Activated T-cell treated with anti-CD3 and anti-CD28 coated beads, Interleukin-2, amount 50 U/mL, for 4 hours (primary cell): Measurements from ENCODE around the gene ADAM15. TPM values are rescaled to one million over a fixed set of nuclear protein-coding genes. Genes with fewer than 3 reads are reported as not detected.

Experiments
- ATAC-seq, 2 donors: fragments of 200-7000 bp; cut with Tn5 transposase; one replicate each; pipeline ENCODE4 v1.10.0; 2021
- DNase-seq: peaks from one replicate; pipeline ENCODE4 v3.0.0-alpha.2; 2020
- H3K27me3 Mint-ChIP-seq: one replicate; pipeline ENCODE4 v1.8.0; 2021; ENCODE audit warnings: low read depth, mixed read lengths
- H3K36me3 Mint-ChIP-seq: one replicate; pipeline ENCODE4 v1.8.0; 2022; ENCODE audit warnings: mixed read lengths; ENCODE audit not compliant: insufficient read depth
- H3K4me1 Mint-ChIP-seq: one replicate; pipeline ENCODE4 v1.8.0; 2021; ENCODE audit warnings: low read depth, mixed read lengths
- H3K4me3 Mint-ChIP-seq: one replicate; pipeline ENCODE4 v1.8.0; 2021; ENCODE audit warnings: mild to moderate bottlenecking, moderate library complexity, mixed read lengths
- H3K9me3 Mint-ChIP-seq: one replicate; pipeline ENCODE4 v1.8.0; 2021; ENCODE audit warnings: mixed read lengths
- total RNA-seq, 3 donors: library from RNA; stranded (reverse); gene quantifications; one replicate each; pipeline ENCODE4 v1.2.1, GENCODE V29; 2021

Gene ADAM15
- total RNA-seq, 3 donors from 2014 or later = 46.3 to 63.4 (median 48.8) TPM

- Mint-ChIP-seq H3K4me1 (no peaks in the 10 kb centered on the region), H3K4me3 (no peak overlapping the region), H3K36me3 (no peaks in the 10 kb centered on the region), H3K27me3 (peaks cover 4% of the 10 kb centered on the region), H3K9me3 (no peaks in the 10 kb centered on the region)
- ATAC-seq = no peak
- DNase-seq = no peak
Observed at GRCh38 chr1:155034318-155035208, 16.6 kb upstream of the ADAM15 start.

- no peaks in the 10 kb centered on the region for H3K36me3 Mint-ChIP-seq
- H3K27me3 Mint-ChIP-seq = peaks cover 3% of the 10 kb centered on the region
- no peaks in the 10 kb centered on the region for H3K9me3 Mint-ChIP-seq
- H3K4me1 Mint-ChIP-seq = no peaks in the 10 kb centered on the region
- H3K4me3 Mint-ChIP-seq = no peak overlapping the region
- DNase-seq (no peak), ATAC-seq (no peak)
Observed at GRCh38 chr1:155035936-155036335, 15.2 kb upstream of the ADAM15 start.

GRCh38 chr1:155037043-155037442 lies 14.1 kb upstream of the ADAM15 start:
- ATAC-seq = no peak
- Mint-ChIP-seq H3K4me3 (no peak overlapping the region), H3K36me3 (no peaks in the 10 kb centered on the region), H3K9me3 (no peaks in the 10 kb centered on the region), H3K4me1 (no peaks in the 10 kb centered on the region), H3K27me3 (peaks cover 3% of the 10 kb centered on the region)
- DNase-seq = no peak

- DNase-seq = no peak
- ATAC-seq = no peak
- Mint-ChIP-seq H3K4me1 (no peaks in the 10 kb centered on the region), H3K36me3 (no peaks in the 10 kb centered on the region), H3K27me3 (peaks cover 3% of the 10 kb centered on the region), H3K4me3 (no peak overlapping the region), H3K9me3 (no peaks in the 10 kb centered on the region)
Observed at GRCh38 chr1:155037851-155038441, 13.2 kb upstream of the ADAM15 start.

- Mint-ChIP-seq H3K4me1 (no peaks in the 10 kb centered on the region), H3K27me3 (peaks cover 4% of the 10 kb centered on the region), H3K9me3 (no peaks in the 10 kb centered on the region), H3K36me3 (no peaks in the 10 kb centered on the region), H3K4me3 (no peak overlapping the region)
- DNase-seq (no peak), ATAC-seq (no peak)
Observed at GRCh38 chr1:155038602-155039307, 12.4 kb upstream of the ADAM15 start.

- Mint-ChIP-seq H3K36me3 (no peaks in the 10 kb centered on the region), H3K4me3 (no peak overlapping the region), H3K9me3 (no peaks in the 10 kb centered on the region), H3K4me1 (no peaks in the 10 kb centered on the region), H3K27me3 (peaks cover 6% of the 10 kb centered on the region)
- no peak for DNase-seq
- ATAC-seq = no peak
Observed at GRCh38 chr1:155039308-155039669, 11.8 kb upstream of the ADAM15 start.

GRCh38 chr1:155040358-155041093 lies 10.6 kb upstream of the ADAM15 start:
- H3K36me3 Mint-ChIP-seq = no peaks in the 10 kb centered on the region
- no peak for ATAC-seq
- no peak overlapping the region for H3K4me3 Mint-ChIP-seq
- peaks cover 6% of the 10 kb centered on the region for H3K4me1 Mint-ChIP-seq
- H3K27me3 Mint-ChIP-seq = peaks cover 6% of the 10 kb centered on the region
- no peak for DNase-seq
- no peaks in the 10 kb centered on the region for H3K9me3 Mint-ChIP-seq

GRCh38 chr1:155042789-155043188 lies 8.3 kb upstream of the ADAM15 start:
- no peak for DNase-seq
- Mint-ChIP-seq H3K4me3 (no peak overlapping the region), H3K4me1 (peaks cover 6% of the 10 kb centered on the region), H3K36me3 (no peaks in the 10 kb centered on the region), H3K9me3 (no peaks in the 10 kb centered on the region), H3K27me3 (peaks cover 6% of the 10 kb centered on the region)
- no peak for ATAC-seq

- no peak for ATAC-seq
- Mint-ChIP-seq H3K36me3 (no peaks in the 10 kb centered on the region), H3K9me3 (no peaks in the 10 kb centered on the region), H3K27me3 (peaks cover 6% of the 10 kb centered on the region), H3K4me3 (no peak overlapping the region), H3K4me1 (peaks cover 6% of the 10 kb centered on the region)
- no peak for DNase-seq
Observed at GRCh38 chr1:155043301-155043702, 7.8 kb upstream of the ADAM15 start.

GRCh38 chr1:155043793-155044192 lies 7.3 kb upstream of the ADAM15 start:
- Mint-ChIP-seq H3K9me3 (no peaks in the 10 kb centered on the region), H3K27me3 (peaks cover 3% of the 10 kb centered on the region), H3K36me3 (no peaks in the 10 kb centered on the region), H3K4me1 (peaks cover 6% of the 10 kb centered on the region), H3K4me3 (no peak overlapping the region)
- ATAC-seq (no peak), DNase-seq (no peak)

GRCh38 chr1:155044365-155044764 lies 6.8 kb upstream of the ADAM15 start:
- ATAC-seq (no peak), DNase-seq (no peak)
- Mint-ChIP-seq H3K4me3 (no peak overlapping the region), H3K9me3 (no peaks in the 10 kb centered on the region), H3K4me1 (peaks cover 6% of the 10 kb centered on the region), H3K36me3 (no peaks in the 10 kb centered on the region), H3K27me3 (peaks cover 3% of the 10 kb centered on the region)

- no peak overlapping the region for H3K4me3 Mint-ChIP-seq
Observed at GRCh38 chr1:155044812-155045657, 6.1 kb upstream of the ADAM15 start.

GRCh38 chr1:155048449-155049334 lies 2.4 kb upstream of the ADAM15 start:
- Mint-ChIP-seq H3K36me3 (no peaks in the 10 kb centered on the region), H3K27me3 (peaks cover 3% of the 10 kb centered on the region), H3K9me3 (no peaks in the 10 kb centered on the region), H3K4me3 (no peak overlapping the region), H3K4me1 (peaks cover 26% of the 10 kb centered on the region)
- ATAC-seq (no peak), DNase-seq (no peak)

More at GRCh38 chr1:155044812-155045657, 6.1 kb upstream of the ADAM15 start:
- DNase-seq (peak; percentile 49), ATAC-seq (peak; percentile 90 to 95)
- Mint-ChIP-seq H3K4me1 (peaks cover 7% of the 10 kb centered on the region), H3K27me3 (peaks cover 3% of the 10 kb centered on the region), H3K9me3 (no peaks in the 10 kb centered on the region), H3K36me3 (no peaks in the 10 kb centered on the region)
